PC-9 (cell line): ENCODE measurements around the gene PRRT1B. TPM values are rescaled to one million over a fixed set of nuclear protein-coding genes. Genes with fewer than 3 reads are reported as not detected.

ENCODE experiments used
- BruUV-seq: library from RNA; stranded (reverse); fragments of 400-500 nt; replicated peaks from 2 replicates; lab custom pipeline; 2021; lab: Mats Ljungman, UMichigan
- CTCF ChIA-PET: fragments of 300-600 bp; sonication (Branson Sonifier 250); formaldehyde crosslinking; loops from one replicate; lab custom pipeline; 2022; ENCODE audit warnings: antibody characterized with exemption; lab: Charles Lee
- POLR2A ChIA-PET: fragments of 300-600 bp; sonication (Branson Sonifier 250); formaldehyde crosslinking; loops from one replicate; lab custom pipeline; 2022; ENCODE audit warnings: antibody characterized with exemption; ENCODE audit not compliant: unreplicated experiment; lab: Charles Lee
- DNase-seq, 2 experiments: peaks; one replicate each; pipeline versions ENCODE4 v3.0.0 to v3.0.0-alpha.2; 2015 to 2022; ENCODE audit warnings: mixed read lengths in 1 of 2
- H2AFZ ChIP-seq: fragments of 200-600 bp; sonication (generic); 2 replicates; pipeline ENCODE4 v1.8.1; 2017; ENCODE audit warnings: antibody characterized with exemption
- H3F3A ChIP-seq: fragments of 200-600 bp; sonication (generic); 2 replicates; pipeline ENCODE4 v1.8.1; 2017; ENCODE audit warnings: antibody characterized with exemption, mild to moderate bottlenecking, low read depth; ENCODE audit not compliant: insufficient read depth
- H3K27ac ChIP-seq: fragments of 200-600 bp; sonication (generic); 2 replicates; pipeline ENCODE4 v1.6.1; 2016; ENCODE audit warnings: mixed run types
- H3K27me3 ChIP-seq: fragments of 200-600 bp; sonication (generic); 2 replicates; pipeline ENCODE4 v1.6.1; 2016; ENCODE audit warnings: low read depth, mixed run types; ENCODE audit not compliant: insufficient read depth
- H3K36me3 ChIP-seq: fragments of 200-600 bp; sonication (generic); 2 replicates; pipeline ENCODE4 v1.6.1; 2016; ENCODE audit warnings: low read depth, mixed run types
- H3K4me1 ChIP-seq: fragments of 200-600 bp; sonication (generic); replicated peaks from 2 replicates; pipeline ENCODE4 v1.6.1; 2016; ENCODE audit warnings: mixed run types; ENCODE audit not compliant: insufficient read depth
- H3K4me2 ChIP-seq: fragments of 200-600 bp; sonication (generic); 2 replicates; pipeline ENCODE4 v1.6.1; 2017; ENCODE audit warnings: mixed run types
- H3K4me3 ChIP-seq: fragments of 200-600 bp; sonication (generic); 2 replicates; pipeline ENCODE4 v1.6.1; 2016; ENCODE audit warnings: mixed run types
- H3K79me2 ChIP-seq: fragments of 200-600 bp; sonication (generic); 2 replicates; pipeline ENCODE4 v1.6.1; 2017; ENCODE audit warnings: low read depth, mixed run types
- H3K9me2 ChIP-seq: fragments of 200-600 bp; sonication (generic); 2 replicates; pipeline ENCODE4 v1.8.1; 2017; ENCODE audit warnings: mild to moderate bottlenecking; ENCODE audit not compliant: insufficient read depth
- H3K9me3 ChIP-seq: fragments of 200-600 bp; sonication (generic); 2 replicates; pipeline ENCODE4 v1.8.1; 2016; ENCODE audit warnings: low read depth; ENCODE audit not compliant: insufficient read depth
- H4K20me1 ChIP-seq: fragments of 200-600 bp; sonication (generic); 2 replicates; pipeline ENCODE4 v1.8.1; 2017; ENCODE audit not compliant: insufficient read depth
- CTCF ChIP-seq: fragments of 200-600 bp; sonication (generic); conservative IDR thresholded peaks from 2 replicates; pipeline ENCODE4 v1.6.1; 2017; ENCODE audit warnings: mixed run types, antibody characterized with exemption, mild to moderate bottlenecking, moderate library complexity
- EZH2 ChIP-seq: fragments of 200-600 bp; sonication (generic); IDR thresholded peaks from 2 replicates; pipeline ENCODE4 v1.8.0; 2017; ENCODE audit warnings: antibody characterized with exemption, low read depth
- intact Hi-C: fragments of 100-400 bp; cut with micrococcal nuclease; formaldehyde crosslinking; loops from one replicate; pipeline ENCODE4 v1.10.0; 2022; ENCODE audit not compliant: unreplicated experiment
- total RNA-seq: library from RNA; stranded (reverse); gene quantifications from 2 replicates; pipeline ENCODE4 v1.2.3, GENCODE V29; 2021

Gene PRRT1B
- total RNA-seq, 1 experiment from 2014 or later = not detected

DNA sequence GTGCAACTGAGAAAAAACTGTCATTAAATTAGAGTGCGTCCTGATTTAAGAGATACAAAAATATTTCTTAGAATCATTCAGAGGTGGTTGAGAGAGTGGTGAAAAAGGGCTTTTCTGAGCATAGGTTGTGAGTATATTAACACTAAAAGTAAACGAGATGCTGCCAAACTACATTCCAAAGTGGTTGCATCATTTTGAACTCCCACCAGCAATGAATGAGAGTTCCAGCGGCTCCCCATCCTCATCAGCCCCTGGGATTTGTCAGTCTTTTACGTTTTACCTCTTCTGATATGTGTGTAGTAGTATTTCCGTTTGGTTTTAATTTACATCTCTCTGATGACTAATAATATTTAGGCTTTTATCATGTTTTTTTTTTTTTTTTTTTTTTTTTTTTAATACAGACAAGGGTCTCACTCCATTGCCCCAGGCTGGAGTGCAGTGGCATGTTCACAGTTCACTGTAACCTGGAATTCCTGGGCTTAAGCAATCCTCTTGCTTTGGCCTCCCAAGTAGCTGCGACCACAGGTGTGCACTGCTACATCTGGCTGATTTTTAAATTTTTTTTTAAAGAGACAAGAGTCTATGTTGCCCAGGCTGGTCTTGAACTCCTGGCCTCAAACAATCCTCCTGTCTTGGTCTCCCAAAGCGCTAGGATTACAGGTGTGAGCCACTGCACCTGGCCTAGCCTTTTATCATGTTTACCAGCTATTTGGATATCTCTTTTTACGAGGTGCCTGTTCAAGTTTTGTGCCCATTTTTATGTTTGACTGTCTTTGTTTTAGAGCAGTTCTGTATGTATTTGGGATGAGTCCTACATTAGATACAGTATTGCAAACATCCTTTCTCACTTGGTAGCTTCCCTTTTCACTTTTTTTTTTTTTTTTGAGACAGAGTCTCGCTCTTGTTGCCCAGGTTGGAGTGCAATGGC, 17.0 kb downstream of the PRRT1B start:
- BruUV-seq = no TSS peak
- Histone ChIP-seq H3F3A (peaks cover 11% of the 10 kb centered on the region), H3K9me2 (no peaks in the 10 kb centered on the region), H2AFZ (no peak overlapping the region), H3K4me3 (peak overlapping the region; percentile 13; the same call in 1 of the 2 replicates), H4K20me1 (no peaks in the 10 kb centered on the region), H3K4me2 (peak overlapping the region; percentile 73), H3K27ac (peak overlapping the region; percentile 26; the same call in 1 of the 2 replicates), H3K27me3 (no peaks in the 10 kb centered on the region), H3K4me1 (peaks cover 20% of the 10 kb centered on the region), H3K36me3 (no peaks in the 10 kb centered on the region), H3K9me3 (no peaks in the 10 kb centered on the region; the same call in 1 of the 2 replicates), H3K79me2 (no peaks in the 10 kb centered on the region)
- CTCF ChIA-PET = no interaction called here
- POLR2A ChIA-PET = interaction anchor here (0.7 kb wide), 1 partner anchor 1738 kb away, joined by 3 read pairs; no protein-coding TSS in a partner anchor
- DNase-seq = peak; percentile 49 to 77
- intact Hi-C loops = no loop called here
- TF ChIP-seq EZH2 (no peak), CTCF (no peak)

DNA sequence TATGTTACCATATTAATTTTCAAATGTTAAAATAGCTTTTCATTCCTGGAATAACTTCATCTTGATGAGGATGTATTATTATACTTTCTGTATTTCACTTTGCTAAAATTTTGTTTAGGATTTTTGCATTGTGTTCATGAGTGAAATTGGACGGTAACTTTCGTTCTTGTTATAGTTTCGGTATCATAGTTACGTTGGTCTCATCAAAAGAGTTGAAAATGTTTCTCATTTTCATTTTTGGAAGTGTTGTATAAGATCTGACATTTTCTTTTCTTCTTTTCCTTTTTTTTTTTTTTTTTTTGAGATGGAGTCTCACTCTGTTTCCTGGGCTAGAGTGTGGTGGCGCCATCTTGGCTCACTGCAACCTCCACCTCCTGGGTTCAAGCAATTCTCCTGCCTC, 20.0 kb downstream of the PRRT1B start:
- H3K4me2 ChIP-seq = no peak overlapping the region
- DNase-seq = no peak
- H2AFZ ChIP-seq = no peak overlapping the region
- POLR2A ChIA-PET = interaction anchor here (0.6 kb wide), 1 partner anchor 440 kb away, joined by 8 read pairs; the partner anchor contains the start of gene NUP214
- no peaks in the 10 kb centered on the region for H3K27me3 ChIP-seq
- H3K36me3 ChIP-seq = no peaks in the 10 kb centered on the region
- TF ChIP-seq CTCF (no peak), EZH2 (no peak)
- H3K27ac ChIP-seq = no peak overlapping the region
- no peaks in the 10 kb centered on the region for H4K20me1 ChIP-seq
- no peaks in the 10 kb centered on the region for H3K79me2 ChIP-seq
- intact Hi-C loops = no loop called here
- no TSS peak for BruUV-seq
- no peaks in the 10 kb centered on the region for H3K9me2 ChIP-seq
- no peaks in the 10 kb centered on the region; the same call in 1 of the 2 replicates for H3K9me3 ChIP-seq
- CTCF ChIA-PET = interaction anchor here (0.6 kb wide), 1 partner anchor 20 kb away, joined by 4 read pairs; the partner anchor contains the start of gene PRRT1B
- H3K4me1 ChIP-seq = peaks cover 20% of the 10 kb centered on the region
- no peak overlapping the region for H3K4me3 ChIP-seq
- H3F3A ChIP-seq = peaks cover 14% of the 10 kb centered on the region

DNA sequence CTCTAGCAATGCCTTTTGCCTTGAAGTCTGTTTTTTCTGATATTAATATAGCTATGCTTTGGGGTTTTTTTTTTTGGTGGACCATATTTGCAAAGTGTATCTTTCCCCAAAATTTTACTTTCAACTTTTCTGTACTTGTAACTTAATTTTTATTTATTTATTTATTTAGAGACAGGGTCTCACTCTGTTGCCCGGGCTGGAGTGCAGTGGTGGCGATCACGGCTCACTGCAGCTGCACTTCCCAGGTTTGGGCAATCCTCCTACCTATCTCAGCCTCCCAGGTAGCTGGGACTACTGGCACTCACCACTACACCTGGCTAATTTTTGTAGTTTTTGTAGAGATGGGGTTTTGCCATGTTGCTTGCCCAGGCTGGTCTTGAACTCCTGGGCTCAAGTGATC, 20.8 kb downstream of the PRRT1B start:
- no peaks in the 10 kb centered on the region for H4K20me1 ChIP-seq
- no peak for DNase-seq
- no peaks in the 10 kb centered on the region; the same call in 1 of the 2 replicates for H3K9me3 ChIP-seq
- CTCF ChIA-PET = interaction anchor here (0.6 kb wide), 1 partner anchor 21 kb away, joined by 4 read pairs; the partner anchor contains the start of gene PRRT1B
- no peaks in the 10 kb centered on the region for H3K79me2 ChIP-seq
- H3F3A ChIP-seq = peaks cover 11% of the 10 kb centered on the region
- H3K4me1 ChIP-seq = peaks cover 14% of the 10 kb centered on the region
- H2AFZ ChIP-seq = no peak overlapping the region
- TF ChIP-seq CTCF (no peak), EZH2 (no peak)
- no peaks in the 10 kb centered on the region for H3K27me3 ChIP-seq
- intact Hi-C loops = no loop called here
- H3K9me2 ChIP-seq = no peaks in the 10 kb centered on the region
- H3K4me2 ChIP-seq = no peak overlapping the region
- POLR2A ChIA-PET = interaction anchor here (0.6 kb wide), 1 partner anchor 441 kb away, joined by 8 read pairs; the partner anchor contains the start of gene NUP214
- H3K4me3 ChIP-seq = no peak overlapping the region
- no peaks in the 10 kb centered on the region for H3K36me3 ChIP-seq
- H3K27ac ChIP-seq = no peak overlapping the region
- no TSS peak for BruUV-seq
